ENCODE results near the gene STOX1. TPM values are rescaled to one million over a fixed set of nuclear protein-coding genes. Genes with fewer than 3 reads are reported as not detected.

Gene STOX1
- total and polyA plus RNA-seq, 2 of the 8 experiments (the other 6 are each of a cell fraction or from before 2014, with no cell fraction given): 0.92 to 2.6 TPM

DNA sequence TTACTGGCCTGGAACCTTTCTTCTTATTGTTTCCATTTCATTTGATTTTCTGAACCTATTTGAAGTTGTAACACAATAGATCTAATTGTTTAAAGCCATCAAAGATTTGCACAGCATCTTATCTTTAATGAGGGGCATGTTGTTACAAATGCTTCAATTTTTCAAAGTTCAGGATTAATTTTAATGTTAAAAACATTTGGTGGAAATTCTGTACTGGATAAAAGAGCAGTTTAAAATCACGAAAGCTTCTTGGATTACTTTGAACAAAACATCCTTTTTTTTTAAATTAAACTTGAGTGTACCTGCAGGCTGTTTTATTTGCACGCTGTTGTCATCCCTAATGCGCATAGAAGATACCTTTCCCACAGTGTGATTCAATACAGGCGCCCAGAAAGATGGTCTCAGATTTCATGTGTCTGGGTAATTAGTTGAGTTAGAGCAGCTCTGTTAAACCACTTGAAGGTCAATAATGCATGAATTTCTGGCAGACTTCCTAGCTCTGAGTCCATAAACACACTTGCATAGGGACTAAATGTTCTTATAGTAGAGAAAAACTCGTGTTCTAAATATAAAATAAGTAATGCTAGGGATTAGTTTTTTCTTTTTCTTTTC lies 44.5 kb downstream of the STOX1 start (continued):
- TF ChIP-seq CHD7 (IDR thresholded peaks at IDR 0.05; ENCODE audit: insufficient replicate concordance, low read length) (peak; percentile 14), ASH2L (IDR thresholded peaks at IDR 0.05; ENCODE audit: low read length) (peak; percentile 3)

Data from H1 (cell line).